ENCODE data around the gene EMC1.
"Not testable (repeated sequence)": the region's sequence is repeated elsewhere in the genome, so short reads cannot be mapped to it uniquely, and the experiment has no call there.

The EMC1 gene

DNA sequence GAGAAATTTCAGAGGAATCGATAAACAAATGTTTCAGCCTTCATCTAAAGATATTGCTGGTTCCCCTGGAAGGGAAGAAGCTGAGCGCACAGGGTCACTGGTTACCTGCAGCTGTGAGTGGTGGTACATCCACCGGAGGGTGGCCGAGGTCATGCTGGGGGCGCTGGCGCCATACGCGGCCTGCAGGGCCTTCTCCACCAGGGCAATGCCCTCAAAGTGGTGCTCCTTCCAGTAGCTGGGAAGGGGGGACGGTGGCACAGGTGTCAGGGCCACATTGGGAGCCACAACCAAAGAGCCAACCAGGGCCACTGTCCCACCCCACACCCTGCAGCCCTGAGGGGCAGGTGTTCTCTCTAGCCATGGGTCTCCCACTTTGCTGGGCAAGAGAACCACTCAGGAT lies 32.6 kb upstream of the EMC1 start:
- Histone ChIP-seq H3K9ac (ENCODE audit: low read depth in 1 of 2, low read length in 2 of 2) (no peak overlapping the region), H3K4me3 (ENCODE audit: low read length in 2 of 2) (no peak overlapping the region), H3K4me1 (ENCODE audit: control insufficient read depth in 2 of 2, insufficient read depth in 2 of 2, low read length in 2 of 2) (peaks cover 5 to 18% of the 10 kb centered on the region in 2 donors), H3K9me3 (ENCODE audit: control insufficient read depth in 2 of 2, low read length in 2 of 2) (no peaks in the 10 kb centered on the region), H3K36me3 (ENCODE audit: control insufficient read depth in 2 of 2, insufficient read depth in 2 of 2, low read length in 2 of 2) (peaks cover 14 to 18% of the 10 kb centered on the region in 2 donors), H3K27ac (ENCODE audit: low read depth in 2 of 2, low read length in 2 of 2) (no peak overlapping the region), H3K27me3 (ENCODE audit: control insufficient read depth in 2 of 2, insufficient read depth in 2 of 2, low read length in 2 of 2) (no peaks in the 10 kb centered on the region)

DNA sequence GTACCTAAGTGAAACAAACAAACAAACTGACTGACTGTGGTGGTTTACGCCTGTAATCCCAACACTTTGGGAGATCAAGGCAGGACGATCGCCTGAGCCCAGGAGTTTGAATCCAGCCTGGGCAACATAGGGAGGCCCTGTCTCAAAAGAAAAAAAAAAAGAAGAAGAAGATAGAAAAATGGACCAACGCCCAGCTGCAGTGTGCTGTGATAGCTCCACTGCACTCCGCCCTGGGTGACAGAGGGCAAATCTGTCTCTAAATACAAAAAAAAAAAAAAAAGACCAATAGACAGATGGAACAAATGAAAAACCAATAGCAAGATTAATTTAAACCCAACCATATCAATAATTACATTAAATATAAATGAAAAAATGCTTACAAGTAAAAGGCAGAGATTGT lies 23.3 kb upstream of the EMC1 start:
- Histone ChIP-seq H3K4me3 (ENCODE audit: low read length in 2 of 2) (no peak overlapping the region), H3K36me3 (ENCODE audit: control insufficient read depth in 2 of 2, insufficient read depth in 2 of 2, low read length in 2 of 2) (peaks cover 0 to 1% of the 10 kb centered on the region in 2 donors), H3K27ac (ENCODE audit: low read depth in 2 of 2, low read length in 2 of 2) (no peak overlapping the region), H3K9ac (ENCODE audit: low read depth in 1 of 2, low read length in 2 of 2) (no peak overlapping the region), H3K9me3 (ENCODE audit: control insufficient read depth in 2 of 2, low read length in 2 of 2) (no peaks in the 10 kb centered on the region), H3K27me3 (ENCODE audit: control insufficient read depth in 2 of 2, insufficient read depth in 2 of 2, low read length in 2 of 2) (no peaks in the 10 kb centered on the region), H3K4me1 (ENCODE audit: control insufficient read depth in 2 of 2, insufficient read depth in 2 of 2, low read length in 2 of 2) (peaks cover 0 to 18% of the 10 kb centered on the region in 2 donors)

DNA sequence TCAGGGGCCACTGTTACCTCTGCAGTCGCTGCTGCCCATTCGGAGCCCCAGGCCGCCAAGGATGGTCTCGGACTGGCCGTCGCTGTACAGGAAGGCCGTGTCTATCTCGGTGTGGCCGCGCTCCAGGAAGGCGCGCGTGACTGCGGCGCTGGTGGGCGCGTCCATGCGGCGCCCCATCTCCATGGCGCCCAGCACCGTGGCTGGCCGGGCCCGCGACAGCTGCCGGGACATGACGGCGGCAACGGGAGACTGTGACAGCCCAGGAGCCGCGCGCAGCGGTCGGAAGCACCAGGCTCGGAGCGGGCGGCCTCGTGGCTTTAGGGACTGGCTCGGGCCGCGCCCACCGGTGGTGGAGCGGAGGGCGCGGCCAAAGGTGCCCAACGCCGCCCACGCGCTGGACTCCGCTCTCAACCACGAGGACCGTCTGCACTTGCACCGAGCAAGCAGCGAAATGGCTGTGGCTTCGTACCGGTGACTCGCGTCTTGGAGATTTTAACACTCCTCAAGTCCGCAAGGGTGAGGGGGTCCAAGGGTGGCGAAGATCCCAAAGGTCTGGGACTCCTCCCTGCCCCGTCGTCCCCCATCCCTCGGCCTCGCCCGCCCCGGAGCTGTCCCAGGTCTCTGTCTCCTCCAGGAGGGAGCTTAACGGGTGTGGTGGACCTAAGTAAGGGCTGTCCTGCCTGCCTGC lies 22.7 kb upstream of the EMC1 start:
- H3K4me3 ChIP-seq (ENCODE audit: low read length in 2 of 2); H3K27me3 ChIP-seq (ENCODE audit: control insufficient read depth in 2 of 2, insufficient read depth in 2 of 2, low read length in 2 of 2); H3K9me3 ChIP-seq (ENCODE audit: control insufficient read depth in 2 of 2, low read length in 2 of 2); H3K36me3 ChIP-seq (ENCODE audit: control insufficient read depth in 2 of 2, insufficient read depth in 2 of 2, low read length in 2 of 2): not testable (repeated sequence)
- peaks cover 0 to 18% of the 10 kb centered on the region in 2 donors for H3K4me1 ChIP-seq (ENCODE audit: control insufficient read depth in 2 of 2, insufficient read depth in 2 of 2, low read length in 2 of 2)
- peak overlapping the region in 1 of 2 donors; percentile 51 for H3K9ac ChIP-seq (ENCODE audit: low read depth in 1 of 2, low read length in 2 of 2)
- peak overlapping the region; percentile 43 to 45 for H3K27ac ChIP-seq (ENCODE audit: low read depth in 2 of 2, low read length in 2 of 2)

DNA sequence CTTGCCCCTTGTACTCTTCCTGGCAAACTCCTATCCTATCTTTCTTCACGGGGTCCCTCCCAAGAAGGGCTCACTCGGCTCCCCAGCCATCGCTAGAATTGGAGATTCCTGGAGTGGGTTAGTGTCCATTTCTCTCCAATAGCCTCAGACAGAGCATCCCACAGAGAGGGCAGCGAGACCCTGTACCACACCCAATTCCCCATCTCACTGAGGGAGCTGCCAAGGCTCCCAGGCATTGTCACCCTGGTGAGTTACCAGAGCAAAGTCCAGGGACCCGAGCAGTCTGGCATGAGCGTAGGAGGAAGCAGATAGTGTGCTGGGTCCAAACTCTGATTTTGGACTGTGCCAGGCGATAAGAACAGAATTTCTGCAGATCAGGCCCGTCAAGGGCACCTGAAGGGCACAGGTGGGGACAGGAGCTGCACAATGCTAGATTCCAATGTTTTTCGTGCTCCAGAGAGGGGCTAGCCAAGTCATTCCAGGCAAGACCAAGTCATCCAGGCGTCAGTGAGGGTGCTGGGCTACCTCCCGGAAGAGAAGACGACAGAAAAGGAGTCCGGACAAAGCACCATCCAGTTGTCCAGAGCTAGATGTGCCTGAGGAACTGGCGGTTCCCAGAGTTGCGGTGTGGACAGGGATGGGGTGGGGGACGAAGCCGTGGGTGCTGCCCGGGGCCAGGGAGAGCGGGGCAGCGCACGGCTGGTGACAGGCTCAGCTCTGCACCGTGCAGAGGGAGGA lies 22.0 kb upstream of the EMC1 start:
- peak overlapping the region; percentile 43 to 45 for H3K27ac ChIP-seq (ENCODE audit: low read depth in 2 of 2, low read length in 2 of 2)
- H3K9me3 ChIP-seq (ENCODE audit: control insufficient read depth in 2 of 2, low read length in 2 of 2) = no peaks in the 10 kb centered on the region
- no peaks in the 10 kb centered on the region for H3K27me3 ChIP-seq (ENCODE audit: control insufficient read depth in 2 of 2, insufficient read depth in 2 of 2, low read length in 2 of 2)
- peaks cover 0 to 18% of the 10 kb centered on the region in 2 donors for H3K4me1 ChIP-seq (ENCODE audit: control insufficient read depth in 2 of 2, insufficient read depth in 2 of 2, low read length in 2 of 2)
- peaks cover 8% of the 10 kb centered on the region in 2 donors for H3K36me3 ChIP-seq (ENCODE audit: control insufficient read depth in 2 of 2, insufficient read depth in 2 of 2, low read length in 2 of 2)
- no peak overlapping the region for H3K4me3 ChIP-seq (ENCODE audit: low read length in 2 of 2)
- H3K9ac ChIP-seq (ENCODE audit: low read depth in 1 of 2, low read length in 2 of 2) = peak overlapping the region in 1 of 2 donors; percentile 51

DNA sequence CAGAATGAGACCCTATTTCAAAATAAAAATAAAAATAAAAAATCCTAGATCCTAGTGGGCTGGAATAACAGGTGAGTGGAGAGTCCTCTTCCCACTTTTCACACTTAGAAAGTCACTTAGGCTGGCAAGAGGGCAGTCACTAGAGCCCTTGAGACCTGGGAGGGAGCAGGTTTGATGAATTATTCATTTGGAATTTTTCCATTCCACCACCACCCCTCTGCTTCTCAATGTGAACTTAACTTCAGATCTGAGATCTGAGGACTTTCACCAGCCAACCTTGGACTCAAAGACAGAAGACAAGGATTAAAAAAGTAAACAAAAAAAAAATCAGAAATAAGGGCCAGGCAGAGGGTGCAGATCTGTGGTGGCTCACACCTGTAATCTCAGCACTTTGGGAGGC lies 20.7 kb upstream of the EMC1 start:
- Histone ChIP-seq H3K27me3 (ENCODE audit: control insufficient read depth in 2 of 2, insufficient read depth in 2 of 2, low read length in 2 of 2) (no peaks in the 10 kb centered on the region), H3K4me1 (ENCODE audit: control insufficient read depth in 2 of 2, insufficient read depth in 2 of 2, low read length in 2 of 2) (peaks cover 0 to 18% of the 10 kb centered on the region in 2 donors), H3K27ac (ENCODE audit: low read depth in 2 of 2, low read length in 2 of 2) (no peak overlapping the region), H3K9me3 (ENCODE audit: control insufficient read depth in 2 of 2, low read length in 2 of 2) (no peaks in the 10 kb centered on the region), H3K9ac (ENCODE audit: low read depth in 1 of 2, low read length in 2 of 2) (no peak overlapping the region), H3K36me3 (ENCODE audit: control insufficient read depth in 2 of 2, insufficient read depth in 2 of 2, low read length in 2 of 2) (peaks cover 8 to 13% of the 10 kb centered on the region in 2 donors), H3K4me3 (ENCODE audit: low read length in 2 of 2) (no peak overlapping the region)

DNA sequence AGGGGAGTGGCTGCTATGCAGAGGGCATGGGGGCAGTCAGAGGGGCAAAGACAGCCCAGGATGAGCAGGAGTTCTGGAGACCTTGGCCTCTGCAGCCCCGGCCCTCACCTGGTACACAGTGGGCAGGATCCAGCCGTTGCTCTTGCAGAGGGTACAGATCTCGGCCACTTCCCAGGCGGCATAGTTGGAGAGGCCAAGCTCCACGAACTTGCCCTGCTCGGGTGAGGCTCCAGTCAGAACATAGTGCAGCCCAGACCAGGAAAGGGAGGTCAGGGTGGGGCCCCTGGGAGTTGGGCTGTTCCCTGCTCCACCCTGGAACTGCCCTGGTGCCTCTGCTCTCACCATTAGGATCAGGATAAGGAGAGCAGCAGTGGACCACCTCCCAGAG lies 19.0 kb upstream of the EMC1 start:
- not testable (repeated sequence) for H3K4me3 ChIP-seq (ENCODE audit: low read length in 2 of 2); H3K27me3 ChIP-seq (ENCODE audit: control insufficient read depth in 2 of 2, insufficient read depth in 2 of 2, low read length in 2 of 2); H3K9ac ChIP-seq (ENCODE audit: low read depth in 1 of 2, low read length in 2 of 2); H3K9me3 ChIP-seq (ENCODE audit: control insufficient read depth in 2 of 2, low read length in 2 of 2)
- peaks cover 0 to 18% of the 10 kb centered on the region in 2 donors for H3K4me1 ChIP-seq (ENCODE audit: control insufficient read depth in 2 of 2, insufficient read depth in 2 of 2, low read length in 2 of 2)
- peaks cover 13% of the 10 kb centered on the region in 2 donors for H3K36me3 ChIP-seq (ENCODE audit: control insufficient read depth in 2 of 2, insufficient read depth in 2 of 2, low read length in 2 of 2)
- H3K27ac ChIP-seq (ENCODE audit: low read depth in 2 of 2, low read length in 2 of 2) = peak overlapping the region; percentile 41 to 43

DNA sequence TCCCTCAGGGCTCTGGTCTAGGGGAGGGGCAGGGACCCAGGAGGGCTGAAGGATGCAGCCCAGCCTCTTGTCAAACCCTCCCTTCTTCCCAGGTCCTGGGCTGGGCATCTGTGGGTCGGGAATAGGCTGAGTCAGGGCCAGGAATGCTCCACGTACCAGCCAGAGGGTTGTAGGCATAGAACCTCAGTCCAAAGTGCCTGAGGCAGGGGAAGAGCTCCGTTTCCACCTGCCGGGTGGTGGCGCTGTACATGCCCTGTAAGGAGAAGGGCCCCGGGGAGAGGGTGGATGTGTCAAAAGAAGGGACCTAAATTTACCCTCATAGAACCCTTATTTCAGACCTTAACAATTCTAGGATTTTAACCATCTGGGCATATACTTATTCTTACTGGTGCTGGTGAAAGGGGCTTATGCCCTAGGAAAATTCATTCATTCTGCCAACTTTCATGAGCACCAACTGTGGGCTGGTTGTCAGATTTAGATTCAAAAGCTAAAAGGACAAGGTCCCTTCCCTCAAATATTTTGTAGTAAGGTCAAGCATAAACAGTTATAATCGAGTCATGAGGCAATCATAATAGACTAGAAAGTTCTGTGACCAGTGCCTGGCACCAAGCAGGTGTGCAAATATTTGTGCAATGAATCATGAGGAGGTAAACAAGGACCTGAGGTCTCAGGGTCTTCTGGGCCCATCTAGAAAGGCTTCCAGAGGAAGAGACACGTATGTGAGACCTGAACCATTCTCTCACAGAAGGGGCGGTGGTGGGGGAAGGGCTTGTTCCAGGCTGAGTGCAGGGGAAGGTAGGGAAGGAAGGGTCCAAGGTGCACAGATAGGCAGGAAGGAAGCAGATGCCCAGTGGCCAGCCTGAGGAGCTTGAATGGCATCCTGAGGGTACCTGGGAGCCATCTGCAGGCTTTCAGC lies 18.4 kb upstream of the EMC1 start:
- H3K27me3 ChIP-seq (ENCODE audit: control insufficient read depth in 2 of 2, insufficient read depth in 2 of 2, low read length in 2 of 2); H3K9me3 ChIP-seq (ENCODE audit: control insufficient read depth in 2 of 2, low read length in 2 of 2); H3K4me3 ChIP-seq (ENCODE audit: low read length in 2 of 2); H3K9ac ChIP-seq (ENCODE audit: low read depth in 1 of 2, low read length in 2 of 2): not testable (repeated sequence)
- H3K27ac ChIP-seq (ENCODE audit: low read depth in 2 of 2, low read length in 2 of 2) = peak overlapping the region in 1 of 2 donors; percentile 41
- peaks cover 13 to 16% of the 10 kb centered on the region in 2 donors for H3K36me3 ChIP-seq (ENCODE audit: control insufficient read depth in 2 of 2, insufficient read depth in 2 of 2, low read length in 2 of 2)
- peaks cover 0 to 18% of the 10 kb centered on the region in 2 donors for H3K4me1 ChIP-seq (ENCODE audit: control insufficient read depth in 2 of 2, insufficient read depth in 2 of 2, low read length in 2 of 2)

DNA sequence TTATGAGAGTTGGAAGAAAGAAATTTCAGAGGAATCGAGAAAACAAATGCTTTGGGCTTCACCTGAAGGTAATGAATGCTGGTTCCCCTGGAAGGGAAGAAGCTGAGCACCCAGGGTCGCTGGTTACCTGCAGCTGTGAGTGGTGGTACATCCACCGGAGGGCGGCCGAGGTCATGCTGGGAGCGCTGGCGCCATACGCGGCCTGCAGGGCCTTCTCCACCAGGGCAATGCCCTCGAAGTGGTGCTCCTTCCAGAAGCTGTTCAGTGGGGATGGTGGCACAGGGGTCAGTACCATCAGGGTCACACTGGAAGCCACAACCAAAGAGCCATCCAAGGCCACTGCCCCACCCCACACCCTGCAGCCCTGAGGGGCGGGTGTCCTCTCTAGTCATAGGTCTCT lies 17.1 kb upstream of the EMC1 start:
- H3K27ac ChIP-seq (ENCODE audit: low read depth in 2 of 2, low read length in 2 of 2) = no peak overlapping the region
- peaks cover 0 to 11% of the 10 kb centered on the region in 2 donors for H3K4me1 ChIP-seq (ENCODE audit: control insufficient read depth in 2 of 2, insufficient read depth in 2 of 2, low read length in 2 of 2)
- no peak overlapping the region for H3K4me3 ChIP-seq (ENCODE audit: low read length in 2 of 2)
- no peaks in the 10 kb centered on the region for H3K9me3 ChIP-seq (ENCODE audit: control insufficient read depth in 2 of 2, low read length in 2 of 2)
- no peak overlapping the region for H3K9ac ChIP-seq (ENCODE audit: low read depth in 1 of 2, low read length in 2 of 2)
- H3K36me3 ChIP-seq (ENCODE audit: control insufficient read depth in 2 of 2, insufficient read depth in 2 of 2, low read length in 2 of 2) = peaks cover 13 to 16% of the 10 kb centered on the region in 2 donors
- H3K27me3 ChIP-seq (ENCODE audit: control insufficient read depth in 2 of 2, insufficient read depth in 2 of 2, low read length in 2 of 2) = no peaks in the 10 kb centered on the region

DNA sequence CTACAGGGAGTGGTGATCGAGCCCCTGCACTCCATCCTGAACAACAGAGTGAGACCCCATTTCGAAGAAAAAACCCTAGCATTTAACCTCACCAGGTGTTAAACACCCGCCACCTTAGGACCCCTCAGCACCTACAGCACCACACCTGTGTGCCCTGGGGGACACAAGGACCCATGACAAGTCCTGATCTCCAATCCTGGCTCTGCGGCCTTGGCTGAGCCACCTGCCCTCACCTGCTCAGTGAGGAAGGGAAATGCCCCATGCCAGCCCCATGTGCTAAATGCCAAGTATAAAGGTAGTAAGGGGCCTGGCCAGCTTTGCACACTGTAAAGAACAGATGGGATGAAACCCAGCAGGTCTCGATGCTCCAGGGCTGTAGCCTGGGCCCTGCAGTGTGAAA lies 11.4 kb upstream of the EMC1 start:
- Histone ChIP-seq H3K4me3 (ENCODE audit: low read length in 2 of 2) (no peak overlapping the region), H3K36me3 (ENCODE audit: control insufficient read depth in 2 of 2, insufficient read depth in 2 of 2, low read length in 2 of 2) (peaks cover 22 to 33% of the 10 kb centered on the region in 2 donors), H3K9ac (ENCODE audit: low read depth in 1 of 2, low read length in 2 of 2) (no peak overlapping the region), H3K27me3 (ENCODE audit: control insufficient read depth in 2 of 2, insufficient read depth in 2 of 2, low read length in 2 of 2) (no peaks in the 10 kb centered on the region), H3K9me3 (ENCODE audit: control insufficient read depth in 2 of 2, low read length in 2 of 2) (no peaks in the 10 kb centered on the region), H3K4me1 (ENCODE audit: control insufficient read depth in 2 of 2, insufficient read depth in 2 of 2, low read length in 2 of 2) (peaks cover 0 to 12% of the 10 kb centered on the region in 2 donors), H3K27ac (ENCODE audit: low read depth in 2 of 2, low read length in 2 of 2) (no peak overlapping the region)

DNA sequence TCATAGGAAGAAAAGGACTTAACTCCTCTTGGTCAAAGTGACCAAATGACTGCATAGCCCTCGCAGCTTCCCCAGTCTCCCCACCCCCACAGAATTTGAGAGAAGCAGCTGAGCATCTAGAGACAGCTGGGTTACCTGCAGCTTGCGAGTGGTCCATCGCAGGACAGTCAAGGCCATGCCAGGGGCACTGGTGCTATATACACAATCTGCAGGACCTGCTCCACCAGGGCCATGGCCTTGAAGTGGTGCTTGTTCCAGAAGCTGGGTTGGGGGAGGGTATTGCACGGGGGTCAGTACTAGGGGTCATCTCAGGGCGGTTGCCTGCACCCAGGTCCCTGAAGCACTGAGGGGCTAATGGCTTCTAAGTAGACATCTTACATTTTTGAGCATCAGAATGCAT lies 10.7 kb upstream of the EMC1 start:
- Histone ChIP-seq H3K4me3 (ENCODE audit: low read length in 2 of 2) (no peak overlapping the region), H3K9ac (ENCODE audit: low read depth in 1 of 2, low read length in 2 of 2) (no peak overlapping the region), H3K36me3 (ENCODE audit: control insufficient read depth in 2 of 2, insufficient read depth in 2 of 2, low read length in 2 of 2) (peaks cover 29 to 39% of the 10 kb centered on the region in 2 donors), H3K27ac (ENCODE audit: low read depth in 2 of 2, low read length in 2 of 2) (no peak overlapping the region), H3K4me1 (ENCODE audit: control insufficient read depth in 2 of 2, insufficient read depth in 2 of 2, low read length in 2 of 2) (peaks cover 0 to 12% of the 10 kb centered on the region in 2 donors), H3K27me3 (ENCODE audit: control insufficient read depth in 2 of 2, insufficient read depth in 2 of 2, low read length in 2 of 2) (no peaks in the 10 kb centered on the region), H3K9me3 (ENCODE audit: control insufficient read depth in 2 of 2, low read length in 2 of 2) (no peaks in the 10 kb centered on the region)
